ENCODE measurements around the gene SLC22A3. TPM values are rescaled to one million over a fixed set of nuclear protein-coding genes. Genes with fewer than 3 reads are reported as not detected.
"Not testable (repeated sequence)": the region's sequence is repeated elsewhere in the genome, so short reads cannot be mapped to it uniquely, and the experiment has no call there.

SLC22A3 gene
- total RNA-seq, 1 donor from 2014 or later: 1.7 TPM

GRCh38 chr6:160362556-160362955 is 14.4 kb downstream of the SLC22A3 start:
- TF ChIP-seq CTCF (IDR thresholded peaks at IDR 0.05; ENCODE audit: unreplicated experiment): no peak
- H3K36me3 Mint-ChIP-seq (ENCODE audit: insufficient read depth): no peaks in the 10 kb centered on the region
- no peaks in the 10 kb centered on the region for H3K9me3 Mint-ChIP-seq (ENCODE audit: low read depth)
- H3K27me3 Mint-ChIP-seq: peaks cover 11% of the 10 kb centered on the region
- DNase-seq (ENCODE audit: low spot score, unreplicated experiment): no peak
- H3K27ac Mint-ChIP-seq: no peak overlapping the region
- H3K4me3 Mint-ChIP-seq (ENCODE audit: low read depth): no peak overlapping the region
- H3K4me1 Mint-ChIP-seq (ENCODE audit: low read depth): peaks cover 8% of the 10 kb centered on the region

- no peak for TF ChIP-seq CTCF (IDR thresholded peaks at IDR 0.05; ENCODE audit: unreplicated experiment)
- Mint-ChIP-seq H3K27ac (no peak overlapping the region), H3K9me3 (ENCODE audit: low read depth) (no peaks in the 10 kb centered on the region), H3K36me3 (ENCODE audit: insufficient read depth) (no peaks in the 10 kb centered on the region), H3K27me3 (peaks cover 16% of the 10 kb centered on the region), H3K4me3 (ENCODE audit: low read depth) (no peak overlapping the region), H3K4me1 (ENCODE audit: low read depth) (peaks cover 4% of the 10 kb centered on the region)
- DNase-seq (ENCODE audit: low spot score, unreplicated experiment): no peak
Observed at GRCh38 chr6:160363016-160363996, 15.1 kb downstream of the SLC22A3 start.

- peaks cover 4% of the 10 kb centered on the region for H3K4me1 Mint-ChIP-seq (ENCODE audit: low read depth)
- H3K27me3 Mint-ChIP-seq: peaks cover 16% of the 10 kb centered on the region
- no peak for DNase-seq (ENCODE audit: low spot score, unreplicated experiment)
- H3K9me3 Mint-ChIP-seq (ENCODE audit: low read depth): no peaks in the 10 kb centered on the region
- no peak overlapping the region for H3K4me3 Mint-ChIP-seq (ENCODE audit: low read depth)
- no peak for TF ChIP-seq CTCF (IDR thresholded peaks at IDR 0.05; ENCODE audit: unreplicated experiment)
- H3K36me3 Mint-ChIP-seq (ENCODE audit: insufficient read depth): no peaks in the 10 kb centered on the region
- no peak overlapping the region for H3K27ac Mint-ChIP-seq
Observed at GRCh38 chr6:160365117-160365516, 16.9 kb downstream of the SLC22A3 start.

- TF ChIP-seq CTCF (IDR thresholded peaks at IDR 0.05; ENCODE audit: unreplicated experiment): no peak
- DNase-seq (ENCODE audit: low spot score, unreplicated experiment): no peak
- peaks cover 5% of the 10 kb centered on the region for H3K4me1 Mint-ChIP-seq (ENCODE audit: low read depth)
- peaks cover 6% of the 10 kb centered on the region for H3K9me3 Mint-ChIP-seq (ENCODE audit: low read depth)
- no peaks in the 10 kb centered on the region for H3K36me3 Mint-ChIP-seq (ENCODE audit: insufficient read depth)
- no peak overlapping the region for H3K4me3 Mint-ChIP-seq (ENCODE audit: low read depth)
- H3K27ac Mint-ChIP-seq: no peak overlapping the region
- peaks cover 5% of the 10 kb centered on the region for H3K27me3 Mint-ChIP-seq
Observed at GRCh38 chr6:160367798-160368547, 19.8 kb downstream of the SLC22A3 start.

GRCh38 chr6:160368670-160369069 is 20.5 kb downstream of the SLC22A3 start:
- peaks cover 5% of the 10 kb centered on the region for H3K27me3 Mint-ChIP-seq
- H3K9me3 Mint-ChIP-seq (ENCODE audit: low read depth): peaks cover 6% of the 10 kb centered on the region
- no peak for TF ChIP-seq CTCF (IDR thresholded peaks at IDR 0.05; ENCODE audit: unreplicated experiment)
- H3K27ac Mint-ChIP-seq: no peak overlapping the region
- H3K36me3 Mint-ChIP-seq (ENCODE audit: insufficient read depth): no peaks in the 10 kb centered on the region
- no peak overlapping the region for H3K4me3 Mint-ChIP-seq (ENCODE audit: low read depth)
- DNase-seq (ENCODE audit: low spot score, unreplicated experiment): no peak
- H3K4me1 Mint-ChIP-seq (ENCODE audit: low read depth): peaks cover 10% of the 10 kb centered on the region

GRCh38 chr6:160373601-160374000 is 25.4 kb downstream of the SLC22A3 start:
- H3K27me3 Mint-ChIP-seq; H3K9me3 Mint-ChIP-seq (ENCODE audit: low read depth); H3K4me3 Mint-ChIP-seq (ENCODE audit: low read depth); H3K4me1 Mint-ChIP-seq (ENCODE audit: low read depth); DNase-seq (ENCODE audit: low spot score, unreplicated experiment); H3K27ac Mint-ChIP-seq; H3K36me3 Mint-ChIP-seq (ENCODE audit: insufficient read depth): not testable (repeated sequence)

Data from progenitor cell of endocrine pancreas (in vitro differentiated cells).